B cell (primary cell): ENCODE measurements around the gene CYP2F1. TPM values are rescaled to one million over a fixed set of nuclear protein-coding genes. Genes with fewer than 3 reads are reported as not detected.
A peak's percentile ranks its signal among the peaks of the same experiment; 100 is the strongest.
"Not testable (repeated sequence)": the region's sequence is repeated elsewhere in the genome, so short reads cannot be mapped to it uniquely, and the experiment has no call there.

Experiments used
- ATAC-seq: fragments of 200-7000 bp; cut with Tn5 transposase; one replicate; pipeline ENCODE4 v1.10.0; 2021; ENCODE audit warnings: low read depth, mild to moderate bottlenecking, moderate number of reproducible peaks, moderate library complexity
- CTCF ChIA-PET: fragments of 350-600 bp; sonication (Branson Sonifier 250); formaldehyde crosslinking; loops from one replicate; lab custom pipeline; 2021; ENCODE audit warnings: antibody characterized with exemption, inconsistent platforms; lab: Charles Lee
- POLR2A ChIA-PET: fragments of 350-600 bp; sonication (Branson Sonifier 250); formaldehyde crosslinking; loops from one replicate; lab custom pipeline; 2021; ENCODE audit warnings: antibody characterized with exemption; lab: Charles Lee
- DNase-seq: peaks from one replicate; pipeline ENCODE4 v3.0.0; 2013
- H2AFZ ChIP-seq: 2 replicates; pipeline ENCODE4 v1.6.1; 2012; ENCODE audit warnings: mild to moderate bottlenecking, low read depth, low read length; ENCODE audit not compliant: insufficient read depth, poor library complexity, severe bottlenecking
- H3K27ac ChIP-seq, 2 donors: 1 replicate in 1 of 2; 2 replicates in 1 of 2; pipeline ENCODE4 v1.5.1; 2012 to 2013; ENCODE audit warnings: low read length in 2 of 2, mild to moderate bottlenecking in 2 of 2, moderate library complexity in 1 of 2
- H3K27me3 ChIP-seq, 4 experiments: fragments of 200-600 bp in 1 of 4; sonication (generic) in 1 of 4; replicated peaks in 1 of 4; 1 replicate in 2 of 4; 2 replicates in 2 of 4; pipeline versions ENCODE4 v1.6.1 to v1.7.0; 2013 to 2016; ENCODE audit warnings: low read length in 3 of 4, mild to moderate bottlenecking in 2 of 4, mixed read lengths in 1 of 4, moderate library complexity in 1 of 4; ENCODE audit not compliant: insufficient read depth in 4 of 4, control insufficient read depth in 3 of 4; ENCODE audit errors: control extremely low read depth in 1 of 4
- H3K36me3 ChIP-seq, 2 experiments: replicated peaks in 1 of 2; 1 replicate in 1 of 2; 2 replicates in 1 of 2; pipeline versions ENCODE4 v1.6.1 to v1.7.1; 2013; ENCODE audit warnings: low read length in 1 of 2; ENCODE audit not compliant: insufficient read depth in 2 of 2, control insufficient read depth in 1 of 2; ENCODE audit errors: control extremely low read depth in 1 of 2, extremely low read depth in 1 of 2
- H3K4me1 ChIP-seq, 2 donors: fragments of 200-600 bp in 1 of 2; sonication (generic) in 1 of 2; 1 replicate in 1 of 2; 2 replicates in 1 of 2; pipeline versions ENCODE4 v1.5.1 to v1.6.1; 2013 to 2017; ENCODE audit warnings: low read length in 2 of 2; ENCODE audit not compliant: control insufficient read depth in 2 of 2, insufficient read depth in 2 of 2
- H3K4me2 ChIP-seq: replicated peaks from 2 replicates; pipeline ENCODE3; 2012; ENCODE audit warnings: mild to moderate bottlenecking, low read depth, low read length; ENCODE audit not compliant: poor library complexity, severe bottlenecking
- H3K4me3 ChIP-seq, 5 experiments: fragments of 200-600 bp in 1 of 5; sonication (generic) in 1 of 5; 1 replicate in 3 of 5; 2 replicates in 2 of 5; pipeline versions ENCODE4 v1.5.1 to v1.7.0; 2011 to 2016; ENCODE audit warnings: low read length in 4 of 5, mild to moderate bottlenecking in 4 of 5, low read depth in 2 of 5, control low read depth in 1 of 5, moderate library complexity in 1 of 5; ENCODE audit not compliant: insufficient read depth in 1 of 5; ENCODE audit errors: control extremely low read depth in 1 of 5, extremely low read depth in 1 of 5
- H3K79me2 ChIP-seq: fragments of 200-600 bp; sonication (generic); one replicate; pipeline ENCODE4 v1.6.0; 2016; ENCODE audit warnings: low read length; ENCODE audit not compliant: control insufficient read depth, insufficient read depth
- H3K9ac ChIP-seq: fragments of 200-600 bp; sonication (generic); 2 replicates; pipeline ENCODE4 v1.6.1; 2017; ENCODE audit warnings: mild to moderate bottlenecking, low read length, moderate library complexity
- H3K9me3 ChIP-seq, 3 donors: one replicate each; pipeline versions ENCODE4 v1.6.1 to v1.7.1; 2013; ENCODE audit warnings: low read length in 2 of 3; ENCODE audit not compliant: control insufficient read depth in 2 of 3, insufficient read depth in 1 of 3; ENCODE audit errors: control extremely low read depth in 1 of 3
- H4K20me1 ChIP-seq: 2 replicates; pipeline ENCODE4 v1.6.0; 2012; ENCODE audit warnings: mild to moderate bottlenecking, low read length; ENCODE audit not compliant: insufficient read depth, control insufficient read depth, poor library complexity, severe bottlenecking
- H3K27ac Mint-ChIP-seq: one replicate; pipeline ENCODE4 v1.8.0; 2021; ENCODE audit warnings: mixed read lengths
- H3K27me3 Mint-ChIP-seq: one replicate; pipeline ENCODE4 v1.8.0; 2021; ENCODE audit warnings: mixed read lengths
- H3K4me1 Mint-ChIP-seq: one replicate; pipeline ENCODE4 v1.8.0; 2021; ENCODE audit warnings: mixed read lengths
- H3K4me3 Mint-ChIP-seq: one replicate; pipeline ENCODE4 v1.8.0; 2021; ENCODE audit warnings: mixed read lengths
- H3K9me3 Mint-ChIP-seq: one replicate; pipeline ENCODE4 v1.8.0; 2022; ENCODE audit warnings: mixed read lengths; ENCODE audit not compliant: insufficient read depth
- CTCF ChIP-seq: fragments of 200-600 bp; IDR thresholded peaks from one replicate; pipeline ENCODE4 v1.8.0; 2022; ENCODE audit warnings: antibody characterized with exemption, mild to moderate bottlenecking
- EZH2 ChIP-seq: IDR thresholded peaks from 2 replicates; pipeline ENCODE4 v1.6.1; 2012; ENCODE audit warnings: borderline replicate concordance, low read depth, mild to moderate bottlenecking, moderate library complexity, low read length; ENCODE audit not compliant: insufficient read depth, poor library complexity, severe bottlenecking
- WGBS: methylation state at CpG from one replicate; pipeline ENCODE4 v1.1.5; 2013; ENCODE audit warnings: missing lambda C conversion rate; ENCODE audit not compliant: insufficient coverage; 5-methylcytosine and 5-hydroxymethylcytosine counted together
- intact Hi-C: fragments of 100-400 bp; cut with micrococcal nuclease; formaldehyde crosslinking; loops from one replicate; pipeline ENCODE4 v1.10.0; 2022
- polyA plus RNA-seq: library from polyadenylated mRNA; depleted of rRNA; stranded (reverse); fragments of >200 nt; gene quantifications from 2 replicates; pipeline ENCODE4 v1.2.3, GENCODE V29; 2012
- total RNA-seq, 2 donors: library from RNA; stranded (reverse); fragments of 120-200 nt in 1 of 2; gene quantifications; 1 replicate in 1 of 2; 2 replicates in 1 of 2; pipeline versions ENCODE4 v1.2.3 to v1.2.4, GENCODE V29; 2013 to 2022

CYP2F1 gene
- total and polyA plus RNA-seq, 2 donors (not counting 1 experiment from before 2014, with no cell fraction given), result 0.04 TPM; not detected in 1

- ChIA-PET CTCF (no interaction called here), POLR2A (no interaction called here)
- intact Hi-C loops, result no loop called here
- no peak overlapping the region for H2AFZ ChIP-seq
- no peaks in the 10 kb centered on the region for H3K36me3 ChIP-seq
- TF ChIP-seq CTCF (no peak), EZH2 (no peak)
- 80% methylated on average over 4 of the region's 20 CpGs for WGBS
- H3K27me3 Mint-ChIP-seq, result peaks cover 41% of the 10 kb centered on the region
- H3K4me3 Mint-ChIP-seq, result peak overlapping the region; percentile 89
- H3K79me2 ChIP-seq, result no peaks in the 10 kb centered on the region
- ATAC-seq, result no peak
- no peak overlapping the region for H3K27ac Mint-ChIP-seq
- peaks cover 0 to 11% of the 10 kb centered on the region in 2 donors for H3K4me1 ChIP-seq
- no peaks in the 10 kb centered on the region for H3K9me3 Mint-ChIP-seq
- H3K4me3 ChIP-seq, result no peak overlapping the region
- H3K4me1 Mint-ChIP-seq, result peaks cover 13% of the 10 kb centered on the region
- no peak overlapping the region for H3K27ac ChIP-seq
- H3K9ac ChIP-seq, result no peak overlapping the region
- H3K27me3 ChIP-seq, result peaks cover 0 to 8% (median 3%) of the 10 kb centered on the region in 4 experiments
- DNase-seq, result no peak
- H3K9me3 ChIP-seq, result peaks cover 0 to 12% (median 0%) of the 10 kb centered on the region in 3 donors
- H4K20me1 ChIP-seq, result no peaks in the 10 kb centered on the region
- no peak overlapping the region for H3K4me2 ChIP-seq
Measured at GRCh38 chr19:41134616-41135015, 20.4 kb downstream of the CYP2F1 start.

GRCh38 chr19:41135390-41136384 lies 21.5 kb downstream of the CYP2F1 start:
- Histone ChIP-seq H3K4me1 (peaks cover 0 to 11% of the 10 kb centered on the region in 2 donors), H3K9me3 (peaks cover 0 to 12% (median 0%) of the 10 kb centered on the region in 3 donors), H3K4me3 (peak overlapping the region in 4 of 5 experiments; percentile 43 to 74 (median 59)), H3K9ac (peak overlapping the region; percentile 65), H2AFZ (peak overlapping the region; percentile 86), H3K4me2 (peak overlapping the region; percentile 68)
- POLR2A ChIA-PET, H3K79me2 ChIP-seq, intact Hi-C loops, H3K27ac ChIP-seq, H3K36me3 ChIP-seq, CTCF ChIA-PET, H4K20me1 ChIP-seq, H3K27me3 ChIP-seq, H3K9me3 Mint-ChIP-seq: not testable (repeated sequence)
- Mint-ChIP-seq H3K4me1 (peaks cover 13% of the 10 kb centered on the region), H3K27ac (peak overlapping the region; percentile 74), H3K4me3 (peak overlapping the region; percentile 89), H3K27me3 (peaks cover 36% of the 10 kb centered on the region)
- DNase-seq (peak; percentile 52), ATAC-seq (peak; percentile 98)
- 10% methylated on average over 30 of the region's 76 CpGs for WGBS
